Measurements from ENCODE around the gene ULBP1.

DNA sequence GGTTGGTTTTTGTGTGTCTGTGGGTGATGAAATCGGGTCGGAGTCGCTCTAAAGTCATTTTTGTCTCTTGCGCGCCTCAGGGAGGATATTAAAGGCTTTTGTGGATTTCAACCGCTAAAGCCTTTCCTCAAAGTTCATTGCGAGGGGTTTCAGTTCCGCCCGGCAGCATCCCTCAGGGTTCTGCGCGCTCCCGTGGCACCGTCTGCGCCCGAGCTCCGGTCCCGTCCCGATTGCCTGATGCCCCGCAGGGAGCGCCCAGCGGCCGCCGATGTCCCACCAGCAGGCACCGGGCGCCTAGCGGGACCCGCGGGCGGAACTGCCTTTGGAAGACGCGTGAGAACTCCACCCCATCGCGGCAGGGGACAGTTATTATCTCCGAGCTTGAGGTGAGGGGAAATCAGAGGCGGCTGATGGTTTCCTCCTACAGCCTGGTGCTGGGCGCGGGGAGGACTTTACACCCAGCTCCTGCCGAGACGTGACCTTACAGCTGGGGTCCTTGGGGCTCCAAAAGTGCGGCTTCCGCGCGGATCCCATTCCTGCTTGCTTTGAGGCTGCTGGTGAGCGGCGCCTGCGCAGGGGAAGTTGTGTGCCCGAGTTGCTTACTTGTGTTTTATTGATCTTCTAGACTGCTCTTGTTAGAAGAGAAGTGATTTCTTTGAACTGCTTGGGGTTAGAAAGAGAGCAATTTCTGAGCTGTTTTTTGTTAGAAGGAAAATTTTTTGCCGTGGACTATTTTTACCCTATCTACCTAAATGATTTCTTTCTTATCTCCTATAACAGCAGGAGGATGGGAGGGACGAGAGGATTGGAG is 27.1 kb downstream of the ULBP1 start:
- TF ChIP-seq POLR2A (IDR thresholded peaks at IDR 0.05): no peak
- TF ChIP-seq, protein P1, sequence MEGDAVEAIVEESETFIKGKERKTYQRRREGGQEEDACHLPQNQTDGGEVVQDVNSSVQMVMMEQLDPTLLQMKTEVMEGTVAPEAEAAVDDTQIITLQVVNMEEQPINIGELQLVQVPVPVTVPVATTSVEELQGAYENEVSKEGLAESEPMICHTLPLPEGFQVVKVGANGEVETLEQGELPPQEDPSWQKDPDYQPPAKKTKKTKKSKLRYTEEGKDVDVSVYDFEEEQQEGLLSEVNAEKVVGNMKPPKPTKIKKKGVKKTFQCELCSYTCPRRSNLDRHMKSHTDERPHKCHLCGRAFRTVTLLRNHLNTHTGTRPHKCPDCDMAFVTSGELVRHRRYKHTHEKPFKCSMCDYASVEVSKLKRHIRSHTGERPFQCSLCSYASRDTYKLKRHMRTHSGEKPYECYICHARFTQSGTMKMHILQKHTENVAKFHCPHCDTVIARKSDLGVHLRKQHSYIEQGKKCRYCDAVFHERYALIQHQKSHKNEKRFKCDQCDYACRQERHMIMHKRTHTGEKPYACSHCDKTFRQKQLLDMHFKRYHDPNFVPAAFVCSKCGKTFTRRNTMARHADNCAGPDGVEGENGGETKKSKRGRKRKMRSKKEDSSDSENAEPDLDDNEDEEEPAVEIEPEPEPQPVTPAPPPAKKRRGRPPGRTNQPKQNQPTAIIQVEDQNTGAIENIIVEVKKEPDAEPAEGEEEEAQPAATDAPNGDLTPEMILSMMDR (IDR thresholded peaks at IDR 0.05): no peak
